HepG2 (cell line): ENCODE measurements around the gene MYH10. TPM values are rescaled to one million over a fixed set of nuclear protein-coding genes. Genes with fewer than 3 reads are reported as not detected.

Source experiments
- ATAC-seq: fragments of 200-7000 bp; cut with Tn5 transposase; 3 replicates; pipeline ENCODE4 v1.9.1; 2020; ENCODE audit warnings: mild to moderate bottlenecking, moderate library complexity
- BruUV-seq: library from RNA; stranded (reverse); fragments of 400-500 nt; replicated peaks from 2 replicates; lab custom pipeline; 2021; lab: Mats Ljungman, UMichigan
- CTCF ChIA-PET: fragments of 300-600 bp; formaldehyde crosslinking; extraction: SDS; loops from one replicate; lab custom pipeline; 2021; ENCODE audit warnings: low total read pairs, inconsistent platforms, low intra/inter-chr PET ratio; lab: Yijun Ruan, JAX
- POLR2A ChIA-PET: fragments of 350-600 bp; sonication (Branson Sonifier 250); formaldehyde crosslinking; loops from one replicate; lab custom pipeline; 2020; ENCODE audit warnings: antibody characterized with exemption, inconsistent platforms; lab: Yijun Ruan, JAX
- DNase-seq: peaks from one replicate; pipeline ENCODE4 v3.0.0-alpha.2; 2015; ENCODE audit warnings: low spot score
- FAIRE-seq: peaks from 3 replicates; lab custom pipeline; 2011; peaks lifted over from hg19 to GRCh38; lab: Jason Lieb, UNC
- H2AFZ ChIP-seq: one replicate; pipeline ENCODE4 v1.6.1; 2011; ENCODE audit warnings: low read length, inconsistent platforms
- H3K27ac ChIP-seq: fragments of 300-600 bp; 3 replicates; pipeline ENCODE4 v1.8.0; 2011; ENCODE audit warnings: mixed run types, mild to moderate bottlenecking, mixed read lengths, low read length, inconsistent platforms; ENCODE audit not compliant: insufficient read depth; ENCODE audit errors: extremely low read length
- H3K27me3 ChIP-seq, 2 experiments: fragments of 200-600 bp in 1 of 2; 2 replicates in 1 of 2; 3 replicates in 1 of 2; pipeline versions ENCODE4 v1.6.0 to v1.8.0; 2011; ENCODE audit warnings: low read length in 2 of 2, mild to moderate bottlenecking in 2 of 2, moderate library complexity in 2 of 2, inconsistent platforms in 1 of 2; ENCODE audit not compliant: insufficient read depth in 2 of 2, control insufficient read depth in 1 of 2
- H3K36me3 ChIP-seq, 2 experiments: fragments of 200-600 bp in 1 of 2; replicated peaks in 1 of 2; 2 replicates in 1 of 2; 3 replicates in 1 of 2; pipeline versions ENCODE4 v1.5.1 to v1.8.0; 2011; ENCODE audit warnings: low read length in 2 of 2, inconsistent platforms in 1 of 2; ENCODE audit not compliant: insufficient read depth in 2 of 2, control insufficient read depth in 1 of 2
- H3K4me1 ChIP-seq: 2 replicates; pipeline ENCODE4 v1.5.1; 2012; ENCODE audit warnings: low read length, inconsistent platforms; ENCODE audit not compliant: insufficient read depth
- H3K4me2 ChIP-seq: 2 replicates; pipeline ENCODE4 v1.6.0; 2011; ENCODE audit warnings: low read depth, low read length, inconsistent platforms
- H3K4me3 ChIP-seq, 3 experiments: fragments of 200-600 bp in 1 of 3; sonication (generic), shearing (Covaris generic) in 1 of 3; replicated peaks in 1 of 3; 2 replicates each; pipeline ENCODE4 v1.5.1; 2011 to 2016; ENCODE audit warnings: low read length in 3 of 3, inconsistent platforms in 2 of 3, low read depth in 2 of 3, mild to moderate bottlenecking in 2 of 3, control low read depth in 1 of 3, mixed read lengths in 1 of 3; ENCODE audit not compliant: insufficient read depth in 1 of 3
- H3K79me2 ChIP-seq: one replicate; pipeline ENCODE4 v1.6.1; 2011; ENCODE audit warnings: low read length, inconsistent platforms; ENCODE audit not compliant: insufficient read depth
- H3K9ac ChIP-seq: 2 replicates; pipeline ENCODE4 v1.6.0; 2011; ENCODE audit warnings: mild to moderate bottlenecking, low read depth, low read length, inconsistent platforms; ENCODE audit not compliant: insufficient read depth
- H3K9me3 ChIP-seq: 2 replicates; pipeline ENCODE4 v1.5.1; 2012; ENCODE audit warnings: mild to moderate bottlenecking, low read length
- H4K20me1 ChIP-seq: 2 replicates; pipeline ENCODE4 v1.6.0; 2011; ENCODE audit warnings: inconsistent platforms, mild to moderate bottlenecking, low read length, moderate library complexity; ENCODE audit not compliant: insufficient read depth
- ARNT2 ChIP-seq: sonication (generic); formaldehyde crosslinking; IDR thresholded peaks from 2 replicates; pipeline ENCODE4 v1.8.0; 2022; ENCODE audit warnings: mild to moderate bottlenecking, low read depth, missing genetic modification reagents, moderate library complexity
- BCL6 ChIP-seq: IDR thresholded peaks from 2 replicates; pipeline ENCODE4 v1.6.1; 2016; ENCODE audit warnings: missing genetic modification reagents, missing compliant biosample characterization
- EHMT2 ChIP-seq: fragments of 200-600 bp; sonication (generic); IDR thresholded peaks from 2 replicates; pipeline ENCODE4 v1.7.0; 2017; ENCODE audit warnings: antibody characterized with exemption, low read depth, low read length, borderline replicate concordance
- PHB2 ChIP-seq: fragments of 450-650 bp; IDR thresholded peaks from 2 replicates; pipeline ENCODE4 v1.6.1; 2018; ENCODE audit not compliant: partially characterized antibody
- PHF21A ChIP-seq: sonication (generic); formaldehyde crosslinking; IDR thresholded peaks from 2 replicates; pipeline ENCODE4 v1.5.0; 2020; ENCODE audit warnings: mild to moderate bottlenecking, missing genetic modification reagents
- PLRG1 ChIP-seq: fragments of 450-650 bp; conservative IDR thresholded peaks from 2 replicates; pipeline ENCODE4 v1.6.1; 2016
- POLR2AphosphoS5 ChIP-seq: IDR thresholded peaks from 2 replicates; pipeline ENCODE4 v1.6.1; 2012; ENCODE audit warnings: low read depth, low read length
- RNF219 ChIP-seq: sonication (generic); formaldehyde crosslinking; IDR thresholded peaks from 2 replicates; pipeline ENCODE4 v1.5.0; 2020; ENCODE audit warnings: mild to moderate bottlenecking, missing genetic modification reagents
- SCMH1 ChIP-seq: sonication (generic); formaldehyde crosslinking; IDR thresholded peaks from 2 replicates; pipeline ENCODE4 v1.9.0; 2021; ENCODE audit warnings: missing genetic modification reagents, mild to moderate bottlenecking, borderline replicate concordance
- SSRP1 ChIP-seq: IDR thresholded peaks from 2 replicates; pipeline ENCODE4 v1.6.1; 2016; ENCODE audit warnings: control low read depth
- TP53 ChIP-seq: sonication (generic); formaldehyde crosslinking; conservative IDR thresholded peaks from 2 replicates; pipeline ENCODE4 v1.4.0; 2020; ENCODE audit warnings: missing genetic modification reagents
- ZNF260 ChIP-seq: sonication (generic); formaldehyde crosslinking; IDR thresholded peaks from 2 replicates; pipeline ENCODE4 v1.4.0; 2020; ENCODE audit warnings: missing genetic modification reagents, low read depth, mild to moderate bottlenecking, borderline replicate concordance
- ZNF362 ChIP-seq: sonication (generic); formaldehyde crosslinking; IDR thresholded peaks from 2 replicates; pipeline ENCODE4 v1.4.0; 2020; ENCODE audit warnings: missing genetic modification reagents, mild to moderate bottlenecking, borderline replicate concordance
- ZNF512 ChIP-seq: sonication (generic); formaldehyde crosslinking; IDR thresholded peaks from 2 replicates; pipeline ENCODE4 v1.4.0; 2020; ENCODE audit warnings: mild to moderate bottlenecking, missing genetic modification reagents
- ZNF879 ChIP-seq: sonication (generic); formaldehyde crosslinking; IDR thresholded peaks from 2 replicates; pipeline ENCODE4 v1.8.1; 2023; ENCODE audit warnings: missing genetic modification reagents
- ZSCAN20 ChIP-seq: sonication (generic); formaldehyde crosslinking; IDR thresholded peaks from 2 replicates; pipeline ENCODE4 v1.4.0; 2020; ENCODE audit warnings: missing genetic modification reagents, mild to moderate bottlenecking, borderline replicate concordance
- WGBS: methylation state at CpG from one replicate; pipeline ENCODE4 v1.1.6; 2017; ENCODE audit warnings: low lambda C conversion rate; 5-methylcytosine and 5-hydroxymethylcytosine counted together
- in situ Hi-C: cut with HindIII; loops from 2 replicates; pipeline ENCODE4 v1.10.0; 2017; ENCODE audit warnings: low pct_unique_long_range_greater_than_20kb; ENCODE audit not compliant: extremely low pct_ligation_motif_present
- intact Hi-C: fragments of 100-400 bp; cut with micrococcal nuclease; formaldehyde crosslinking; loops from one replicate; pipeline ENCODE4 v1.10.0; 2022; ENCODE audit not compliant: unreplicated experiment
- polyA plus RNA-seq, 8 experiments: library from polyadenylated mRNA; depleted of rRNA in 3 of 8; stranded (reverse) in 7 of 8; unstranded in 1 of 8; fragments of >200 nt; fragmentation: Illumina TruSeq in 4 of 8; extraction: Trizol in 4 of 8; gene quantifications; 2 replicates each; pipeline versions ENCODE4 v1.2.1 to v1.2.3, GENCODE V29; 2011 to 2016; ENCODE audit warnings: low read depth in 4 of 8, missing spikeins in 1 of 8, mixed read lengths in 1 of 8; ENCODE audit not compliant: insufficient read depth in 1 of 8
- total RNA-seq, 5 experiments: library from RNA; depleted of rRNA; stranded (reverse); fragments of >200 nt; fragmentation: Illumina TruSeq; extraction: Trizol; gene quantifications; 2 replicates each; pipeline ENCODE4 v1.2.3, GENCODE V29; 2016; ENCODE audit warnings: low read depth in 1 of 5
- TF ChIP-seq, protein P1 (sequence below): sonication (generic); formaldehyde crosslinking; IDR thresholded peaks from 2 replicates; pipeline ENCODE4 v1.8.0; 2022; ENCODE audit warnings: low read depth, missing genetic modification reagents

MYH10 gene
- total and polyA plus RNA-seq, 2 of the 13 experiments (the other 11 are each of a cell fraction or from before 2014, with no cell fraction given) = 43.4 to 68.6 TPM

DNA sequence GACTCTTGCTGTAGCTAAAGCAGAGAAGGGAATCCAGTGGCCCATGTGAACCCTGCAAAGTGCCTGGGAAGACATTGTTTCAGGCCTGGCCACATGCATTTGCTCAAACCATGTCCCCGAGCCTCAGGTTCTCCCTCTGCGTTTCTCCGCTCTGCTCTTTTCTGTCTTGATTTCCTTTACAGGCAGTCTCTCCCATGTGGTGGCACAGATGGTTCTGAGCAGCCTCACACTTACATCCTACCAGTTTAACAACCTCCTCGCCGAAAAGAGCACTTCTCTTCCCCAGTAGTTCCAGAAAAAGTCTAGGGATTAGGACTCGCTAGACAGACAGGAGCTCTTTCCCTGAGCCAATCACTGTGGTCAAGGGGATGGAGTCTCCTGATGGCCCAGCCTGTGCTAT is 28.3 kb upstream of the MYH10 start:
- POLR2A ChIA-PET = no interaction called here
- H3K36me3 ChIP-seq = no peaks in the 10 kb centered on the region
- no peak overlapping the region for H3K9ac ChIP-seq
- in situ Hi-C loops = no loop called here
- H2AFZ ChIP-seq = no peak overlapping the region
- DNase-seq = no peak
- FAIRE-seq = no peak
- ATAC-seq = no peak
- no peaks in the 10 kb centered on the region for H4K20me1 ChIP-seq
- H3K27me3 ChIP-seq = peaks cover 1 to 15% of the 10 kb centered on the region in 2 experiments; a peak in 3 of 5 replicates
- H3K79me2 ChIP-seq = no peaks in the 10 kb centered on the region
- CTCF ChIA-PET = no interaction called here
- H3K9me3 ChIP-seq = peaks cover 10% of the 10 kb centered on the region
- TF ChIP-seq TP53 (CRISPR knock-in tag) = no peak
- TF ChIP-seq POLR2AphosphoS5 = no peak
- TF ChIP-seq PHB2 = no peak
- no peak for TF ChIP-seq ZNF362 (CRISPR knock-in tag)
- TF ChIP-seq PHF21A (CRISPR knock-in tag) = no peak
- TF ChIP-seq ZSCAN20 = no peak
- TF ChIP-seq ZNF879 = no peak
- TF ChIP-seq EHMT2 = no peak
- no peak for TF ChIP-seq ZNF260 (CRISPR knock-in tag)
- no peak for TF ChIP-seq ZNF512 (CRISPR knock-in tag)
- TF ChIP-seq PLRG1 = no peak
- TF ChIP-seq SSRP1 (CRISPR knock-in tag) = no peak
- no peak for TF ChIP-seq BCL6 (CRISPR knock-in tag)
- TF ChIP-seq, protein P1, sequence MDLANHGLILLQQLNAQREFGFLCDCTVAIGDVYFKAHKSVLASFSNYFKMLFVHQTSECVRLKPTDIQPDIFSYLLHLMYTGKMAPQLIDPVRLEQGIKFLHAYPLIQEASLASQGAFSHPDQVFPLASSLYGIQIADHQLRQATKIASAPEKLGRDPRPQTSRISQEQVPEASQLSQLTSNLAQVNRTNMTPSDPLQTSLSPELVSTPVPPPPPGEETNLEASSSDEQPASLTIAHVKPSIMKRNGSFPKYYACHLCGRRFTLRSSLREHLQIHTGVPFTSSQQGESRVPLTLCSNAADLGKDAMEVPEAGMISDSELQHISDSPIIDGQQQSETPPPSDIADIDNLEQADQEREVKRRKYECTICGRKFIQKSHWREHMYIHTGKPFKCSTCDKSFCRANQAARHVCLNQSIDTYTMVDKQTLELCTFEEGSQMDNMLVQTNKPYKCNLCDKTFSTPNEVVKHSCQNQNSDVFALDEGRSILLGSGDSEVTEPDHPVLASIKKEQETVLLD (CRISPR knock-in tag) = no peak
- no peak for TF ChIP-seq RNF219
- no peak for TF ChIP-seq SCMH1 (CRISPR knock-in tag)
- no peak for TF ChIP-seq ARNT2 (CRISPR knock-in tag)
- TF ChIP-seq, all 625 proteins: peak for 0
- no peak overlapping the region for H3K4me2 ChIP-seq
- BruUV-seq = no TSS peak
- H3K4me1 ChIP-seq = no peaks in the 10 kb centered on the region
- intact Hi-C loops = no loop called here
- no peak overlapping the region for H3K4me3 ChIP-seq
- no peak overlapping the region for H3K27ac ChIP-seq
- WGBS = 45% methylated on average over 6 of the region's 6 CpGs
